ENCODE data around the gene ILDR1. TPM values are rescaled to one million over a fixed set of nuclear protein-coding genes. Genes with fewer than 3 reads are reported as not detected.

ILDR1 gene
- polyA plus RNA-seq, 1 donor from 2014 or later: not detected

DNA sequence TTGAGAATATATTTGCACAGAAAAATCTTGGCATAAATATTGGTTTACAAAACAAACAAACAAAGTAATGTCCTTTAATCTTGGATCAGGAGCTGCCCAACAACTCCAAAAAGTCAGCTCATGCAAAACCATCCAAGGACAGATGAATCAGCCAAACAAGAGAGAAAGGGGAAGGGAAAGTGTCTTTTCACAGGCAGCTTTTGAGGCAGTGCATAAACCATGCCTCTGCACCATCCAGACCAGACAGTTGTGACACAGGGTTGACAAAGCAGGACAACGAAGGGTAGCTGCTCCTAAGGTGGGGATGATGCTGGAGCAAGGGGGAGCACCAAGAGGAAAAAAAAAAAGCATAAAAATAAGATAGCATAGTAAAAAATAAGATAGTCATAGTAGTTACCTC lies 41.9 kb upstream of the ILDR1 start:
- H3K9ac ChIP-seq (ENCODE audit: low read length): no peak overlapping the region
- H3K9me3 ChIP-seq (ENCODE audit: low read length): no peaks in the 10 kb centered on the region
- H3K27ac ChIP-seq (ENCODE audit: low read length): no peak overlapping the region
- H3K9me2 ChIP-seq (ENCODE audit: insufficient read depth, low read length): no peaks in the 10 kb centered on the region
- H3K27me3 ChIP-seq (ENCODE audit: insufficient read depth, low read depth, low read length): no peaks in the 10 kb centered on the region
- H3F3A ChIP-seq (ENCODE audit: insufficient read depth, low read length, poor library complexity, severe bottlenecking): no peaks in the 10 kb centered on the region
- no peak overlapping the region for H3K4me3 ChIP-seq (ENCODE audit: low read length)
- no peaks in the 10 kb centered on the region for H3K79me2 ChIP-seq (replicated peaks; ENCODE audit: insufficient read depth, low read length)
- no peaks in the 10 kb centered on the region for H3K36me3 ChIP-seq (ENCODE audit: insufficient read depth, low read length)
- H4K20me1 ChIP-seq (ENCODE audit: insufficient read depth): no peaks in the 10 kb centered on the region
- H3K4me2 ChIP-seq (ENCODE audit: low read length): no peak overlapping the region
- TF ChIP-seq, protein P1, sequence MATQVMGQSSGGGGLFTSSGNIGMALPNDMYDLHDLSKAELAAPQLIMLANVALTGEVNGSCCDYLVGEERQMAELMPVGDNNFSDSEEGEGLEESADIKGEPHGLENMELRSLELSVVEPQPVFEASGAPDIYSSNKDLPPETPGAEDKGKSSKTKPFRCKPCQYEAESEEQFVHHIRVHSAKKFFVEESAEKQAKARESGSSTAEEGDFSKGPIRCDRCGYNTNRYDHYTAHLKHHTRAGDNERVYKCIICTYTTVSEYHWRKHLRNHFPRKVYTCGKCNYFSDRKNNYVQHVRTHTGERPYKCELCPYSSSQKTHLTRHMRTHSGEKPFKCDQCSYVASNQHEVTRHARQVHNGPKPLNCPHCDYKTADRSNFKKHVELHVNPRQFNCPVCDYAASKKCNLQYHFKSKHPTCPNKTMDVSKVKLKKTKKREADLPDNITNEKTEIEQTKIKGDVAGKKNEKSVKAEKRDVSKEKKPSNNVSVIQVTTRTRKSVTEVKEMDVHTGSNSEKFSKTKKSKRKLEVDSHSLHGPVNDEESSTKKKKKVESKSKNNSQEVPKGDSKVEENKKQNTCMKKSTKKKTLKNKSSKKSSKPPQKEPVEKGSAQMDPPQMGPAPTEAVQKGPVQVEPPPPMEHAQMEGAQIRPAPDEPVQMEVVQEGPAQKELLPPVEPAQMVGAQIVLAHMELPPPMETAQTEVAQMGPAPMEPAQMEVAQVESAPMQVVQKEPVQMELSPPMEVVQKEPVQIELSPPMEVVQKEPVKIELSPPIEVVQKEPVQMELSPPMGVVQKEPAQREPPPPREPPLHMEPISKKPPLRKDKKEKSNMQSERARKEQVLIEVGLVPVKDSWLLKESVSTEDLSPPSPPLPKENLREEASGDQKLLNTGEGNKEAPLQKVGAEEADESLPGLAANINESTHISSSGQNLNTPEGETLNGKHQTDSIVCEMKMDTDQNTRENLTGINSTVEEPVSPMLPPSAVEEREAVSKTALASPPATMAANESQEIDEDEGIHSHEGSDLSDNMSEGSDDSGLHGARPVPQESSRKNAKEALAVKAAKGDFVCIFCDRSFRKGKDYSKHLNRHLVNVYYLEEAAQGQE (IDR thresholded peaks at IDR 0.05; ENCODE audit: borderline replicate concordance): no peak
- TF ChIP-seq EP300 (conservative IDR thresholded peaks at IDR 0.05; ENCODE audit: poor library complexity, severe bottlenecking): no peak
- no peak for TF ChIP-seq POLR2AphosphoS5 (IDR thresholded peaks at IDR 0.05)
- TF ChIP-seq CTCF (IDR thresholded peaks at IDR 0.05; ENCODE audit: poor library complexity, severe bottlenecking): no peak
- TF ChIP-seq EZH2 (IDR thresholded peaks at IDR 0.05; ENCODE audit: borderline replicate concordance, insufficient read depth, low read length, poor library complexity, severe bottlenecking): no peak
- TF ChIP-seq SMC3 (conservative IDR thresholded peaks at IDR 0.05; ENCODE audit: poor library complexity): no peak
- no peak for TF ChIP-seq RAD21 (conservative IDR thresholded peaks at IDR 0.05)
- no peak for TF ChIP-seq TAF1 (IDR thresholded peaks at IDR 0.05; ENCODE audit: low read depth)
- no peak for TF ChIP-seq MXI1 (conservative IDR thresholded peaks at IDR 0.05; ENCODE audit: poor library complexity, severe bottlenecking)
- no peak overlapping the region for H2AFZ ChIP-seq (ENCODE audit: low read depth, low read length)

DNA sequence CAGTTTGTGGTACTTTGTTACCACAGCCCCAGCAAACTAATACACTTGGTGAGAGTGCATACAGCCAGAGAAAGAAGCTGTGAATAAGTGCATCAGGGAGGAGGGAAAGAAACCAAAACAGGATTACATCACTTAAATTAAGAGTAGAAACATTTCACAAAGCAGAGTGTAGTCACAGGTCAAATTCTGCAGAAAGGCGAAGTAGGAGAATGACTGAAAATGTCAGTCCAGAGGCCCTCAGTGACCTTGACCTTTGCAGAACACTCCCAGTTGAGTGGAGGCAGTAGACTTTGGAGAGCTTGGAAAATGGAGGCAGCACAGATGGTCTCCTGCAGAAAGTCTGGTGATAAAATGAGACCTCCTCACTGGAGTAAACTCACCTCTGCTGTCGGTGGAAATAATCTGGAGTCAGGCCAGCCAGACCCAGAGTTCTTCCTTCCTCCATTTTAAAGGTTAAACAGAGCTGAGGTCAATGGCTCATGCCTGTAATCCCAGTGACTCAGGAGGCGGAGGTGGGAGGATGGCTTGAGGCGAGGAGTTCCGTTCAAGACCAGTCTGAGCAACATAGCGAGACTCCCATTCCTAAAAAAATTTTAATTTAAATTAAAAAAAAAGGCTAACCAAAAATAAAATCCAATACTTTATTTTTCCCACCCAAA lies 38.1 kb upstream of the ILDR1 start:
- H2AFZ ChIP-seq (ENCODE audit: low read depth, low read length): no peak overlapping the region
- H4K20me1 ChIP-seq (ENCODE audit: insufficient read depth): no peaks in the 10 kb centered on the region
- no peaks in the 10 kb centered on the region for H3K36me3 ChIP-seq (ENCODE audit: insufficient read depth, low read length)
- no peak overlapping the region for H3K9ac ChIP-seq (ENCODE audit: low read length)
- no peaks in the 10 kb centered on the region for H3K27me3 ChIP-seq (ENCODE audit: insufficient read depth, low read depth, low read length)
- H3F3A ChIP-seq (ENCODE audit: insufficient read depth, low read length, poor library complexity, severe bottlenecking): no peaks in the 10 kb centered on the region
- H3K27ac ChIP-seq (ENCODE audit: low read length): no peak overlapping the region
- H3K9me2 ChIP-seq (ENCODE audit: insufficient read depth, low read length): no peaks in the 10 kb centered on the region
- H3K4me2 ChIP-seq (ENCODE audit: low read length): no peak overlapping the region
- TF ChIP-seq SMC3 (conservative IDR thresholded peaks at IDR 0.05; ENCODE audit: poor library complexity) (no peak), MXI1 (conservative IDR thresholded peaks at IDR 0.05; ENCODE audit: poor library complexity, severe bottlenecking) (no peak), TAF1 (IDR thresholded peaks at IDR 0.05; ENCODE audit: low read depth) (no peak), EP300 (conservative IDR thresholded peaks at IDR 0.05; ENCODE audit: poor library complexity, severe bottlenecking) (no peak), EZH2 (IDR thresholded peaks at IDR 0.05; ENCODE audit: borderline replicate concordance, insufficient read depth, low read length, poor library complexity, severe bottlenecking) (no peak), RAD21 (conservative IDR thresholded peaks at IDR 0.05) (no peak), CTCF (IDR thresholded peaks at IDR 0.05; ENCODE audit: poor library complexity, severe bottlenecking) (no peak), POLR2AphosphoS5 (IDR thresholded peaks at IDR 0.05) (no peak)
- TF ChIP-seq, protein P1 (IDR thresholded peaks at IDR 0.05; ENCODE audit: borderline replicate concordance): no peak
- H3K79me2 ChIP-seq (replicated peaks; ENCODE audit: insufficient read depth, low read length): no peaks in the 10 kb centered on the region
- H3K4me3 ChIP-seq (ENCODE audit: low read length): no peak overlapping the region
- H3K9me3 ChIP-seq (ENCODE audit: low read length): no peaks in the 10 kb centered on the region

Data from neural cell (in vitro differentiated cells).